ENCODE data around the gene PRDM16. TPM values are rescaled to one million over a fixed set of nuclear protein-coding genes. Genes with fewer than 3 reads are reported as not detected.

Gene PRDM16
- total RNA-seq, 1 experiment from 2014 or later, result 0.95 TPM

DNA sequence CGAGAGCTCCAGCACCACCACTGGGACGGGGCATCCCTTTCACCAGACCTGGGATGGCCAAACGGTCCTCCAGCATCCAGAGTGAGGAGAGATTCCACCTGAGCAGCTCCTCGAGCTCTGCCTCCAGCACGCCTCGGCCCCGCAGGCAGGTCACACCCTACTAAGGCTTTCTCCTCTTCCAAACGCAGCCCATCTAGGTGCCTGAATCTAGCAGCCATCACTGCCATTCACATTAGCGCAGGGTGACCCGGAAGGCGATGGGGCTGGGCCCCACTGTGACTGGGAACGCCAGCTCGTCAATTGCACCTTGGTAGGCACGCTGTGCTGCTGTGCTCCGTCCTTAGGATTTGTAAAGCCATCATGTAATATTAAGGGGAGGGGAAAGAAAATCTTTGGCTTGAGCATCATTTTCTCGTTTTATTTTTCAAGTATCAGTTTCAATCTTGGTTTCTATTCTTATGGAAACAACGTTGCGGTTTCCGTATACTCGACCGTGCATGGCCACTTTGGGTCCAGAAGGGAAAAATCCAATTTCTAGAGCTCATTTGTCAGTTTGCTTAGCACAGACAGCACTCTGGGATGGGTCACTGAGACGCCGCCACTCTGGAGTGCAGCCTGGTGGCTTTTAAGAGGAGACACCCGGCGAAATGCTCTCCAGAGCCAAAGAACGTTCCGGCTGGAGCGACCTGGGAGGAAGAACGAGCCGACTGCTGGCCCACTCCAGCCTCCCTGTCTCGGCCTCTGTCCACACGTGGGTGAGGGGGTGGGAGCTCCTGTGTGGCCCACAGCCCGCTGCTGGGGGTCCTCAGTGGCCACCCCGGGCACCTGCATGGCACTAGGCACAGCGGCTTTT, 173.6 kb downstream of the PRDM16 start:
- no peak for DNase-seq
- no peaks in the 10 kb centered on the region for H3K9me3 ChIP-seq
- no peaks in the 10 kb centered on the region for H3K36me3 ChIP-seq
- no peaks in the 10 kb centered on the region for H3K27me3 ChIP-seq
- no peak overlapping the region for H3K4me3 ChIP-seq

DNA sequence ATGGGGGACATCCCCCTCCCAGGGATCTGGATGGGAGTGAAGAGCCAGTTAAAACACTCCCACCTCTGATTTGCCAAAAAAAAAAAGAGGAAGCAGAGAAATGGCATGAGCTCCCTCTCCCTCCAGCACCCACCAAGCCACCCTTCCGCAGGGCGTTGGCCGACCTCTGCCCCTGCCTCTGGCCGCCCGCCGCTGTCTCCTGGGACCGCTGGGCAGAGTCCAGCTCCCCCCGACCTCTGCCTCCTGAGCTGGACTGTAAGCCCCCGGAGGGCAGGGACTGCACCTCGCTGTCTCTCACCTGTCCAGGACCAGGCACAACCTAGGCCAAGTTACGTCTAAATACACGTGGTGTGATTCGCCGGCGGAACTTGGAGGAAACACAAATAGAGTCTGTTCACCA, 174.3 kb downstream of the PRDM16 start:
- DNase-seq, result no peak
- no peak overlapping the region for H3K4me3 ChIP-seq
- no peaks in the 10 kb centered on the region for H3K36me3 ChIP-seq
- H3K27me3 ChIP-seq, result no peaks in the 10 kb centered on the region
- no peaks in the 10 kb centered on the region for H3K9me3 ChIP-seq

DNA sequence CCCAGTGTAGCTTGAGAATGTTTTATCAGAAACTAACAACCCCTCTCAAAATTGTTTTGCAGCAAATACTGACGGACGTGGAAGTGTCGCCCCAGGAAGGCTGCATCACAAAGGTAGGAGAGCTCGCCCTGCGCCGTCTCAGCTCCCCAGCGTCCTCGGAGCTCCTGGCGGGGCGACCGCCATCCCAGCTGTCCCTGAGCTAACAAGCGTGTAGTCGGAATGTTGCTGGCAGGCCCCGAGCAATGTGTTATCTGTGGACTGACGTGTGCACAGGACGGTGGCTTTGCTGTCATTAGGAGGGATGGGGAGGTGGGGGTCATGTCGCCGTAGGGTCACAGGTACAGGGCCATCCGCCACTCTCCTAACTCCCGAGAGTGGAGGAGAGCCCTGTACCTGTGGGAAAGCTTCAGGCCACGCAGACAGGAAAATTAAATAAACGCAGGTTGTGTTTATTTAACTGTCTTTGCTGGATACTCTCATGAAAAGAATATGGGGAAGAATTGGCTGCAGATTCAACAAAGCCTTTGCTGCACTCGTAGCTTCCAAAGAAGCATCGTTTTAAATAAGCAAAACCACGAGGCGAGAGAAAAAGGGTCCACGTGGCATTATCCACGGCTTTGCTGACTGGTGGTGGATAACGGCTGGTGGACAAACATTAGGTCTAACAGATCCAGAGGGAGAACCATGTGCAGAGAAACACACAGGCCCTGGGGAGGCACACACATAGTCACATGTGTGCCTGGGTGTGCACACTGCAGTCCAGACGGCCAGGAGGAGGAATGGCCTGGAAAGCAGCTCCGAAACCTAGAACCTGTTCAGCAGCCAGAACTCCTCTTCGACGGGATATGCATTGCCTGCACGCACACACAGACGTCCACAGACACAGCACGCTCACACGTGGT, 175.3 kb downstream of the PRDM16 start:
- no peaks in the 10 kb centered on the region for H3K9me3 ChIP-seq
- H3K36me3 ChIP-seq, result no peaks in the 10 kb centered on the region
- H3K4me3 ChIP-seq, result no peak overlapping the region
- DNase-seq, result no peak
- H3K27me3 ChIP-seq, result no peaks in the 10 kb centered on the region

DNA sequence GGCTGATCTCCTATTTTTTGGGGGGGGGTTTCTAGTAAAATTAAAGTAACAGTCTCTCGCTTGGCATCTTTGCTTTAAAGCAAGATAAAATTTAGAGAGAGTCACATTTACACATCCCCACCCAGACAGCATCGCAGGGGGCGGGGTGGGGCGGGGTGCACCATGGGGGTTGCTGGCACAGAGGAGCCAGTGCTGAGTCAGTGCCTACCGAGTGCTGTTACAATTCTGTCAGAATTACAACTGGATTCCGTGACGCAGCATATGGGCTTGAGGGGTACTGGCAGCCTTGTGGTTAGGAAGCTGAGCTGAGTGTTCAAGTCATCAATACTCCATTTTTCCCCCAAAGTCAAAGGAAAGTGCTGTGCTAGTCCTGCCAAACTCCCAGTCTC, 175.9 kb downstream of the PRDM16 start:
- Histone ChIP-seq H3K36me3 (no peaks in the 10 kb centered on the region), H3K9me3 (no peaks in the 10 kb centered on the region), H3K4me3 (no peak overlapping the region), H3K27me3 (no peaks in the 10 kb centered on the region)
- DNase-seq, result peak; percentile 62

DNA sequence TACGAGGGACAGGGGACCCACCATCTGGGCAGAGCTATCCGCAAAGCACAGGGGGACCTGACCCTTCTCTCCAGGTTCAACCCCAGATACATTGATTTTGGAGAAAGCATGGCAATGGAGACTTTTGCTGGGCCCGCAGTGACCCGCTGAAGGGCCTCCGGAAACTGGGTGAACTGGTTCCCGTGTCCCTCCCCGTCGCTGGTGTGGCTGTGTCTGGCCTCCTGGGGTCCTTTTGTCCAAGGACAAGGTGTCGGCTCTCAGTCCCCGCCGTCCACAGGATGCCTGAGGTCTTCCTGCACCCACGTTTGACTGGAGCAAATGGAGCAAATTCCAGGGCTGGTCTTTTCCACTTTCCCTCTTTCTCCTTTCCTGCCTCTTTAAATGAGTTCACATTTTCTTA, 176.3 kb downstream of the PRDM16 start:
- Histone ChIP-seq H3K9me3 (no peaks in the 10 kb centered on the region), H3K27me3 (no peaks in the 10 kb centered on the region), H3K36me3 (no peaks in the 10 kb centered on the region), H3K4me3 (no peak overlapping the region)
- DNase-seq, result no peak

DNA sequence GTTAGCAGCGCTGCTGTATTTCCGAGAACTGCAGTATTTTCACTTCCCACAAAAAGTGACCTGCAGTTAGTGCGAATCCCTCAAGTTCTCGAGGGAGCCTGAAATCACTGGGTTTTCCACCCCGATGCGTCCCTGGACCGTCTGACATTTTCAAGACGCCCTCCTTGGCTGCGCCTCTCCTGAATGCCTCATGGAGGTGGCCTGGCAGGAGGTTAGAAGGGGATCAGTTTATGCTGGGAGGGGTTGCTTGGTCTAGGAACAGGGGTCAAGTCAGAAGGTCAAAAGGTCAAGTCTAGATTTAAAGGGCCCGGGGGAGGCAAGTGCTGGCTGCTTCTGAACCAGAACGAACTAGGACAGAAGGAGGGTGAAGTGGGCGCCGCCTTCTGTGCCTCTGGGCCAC, 176.8 kb downstream of the PRDM16 start:
- Histone ChIP-seq H3K4me3 (no peak overlapping the region), H3K27me3 (no peaks in the 10 kb centered on the region), H3K9me3 (no peaks in the 10 kb centered on the region), H3K36me3 (no peaks in the 10 kb centered on the region)
- DNase-seq, result no peak

DNA sequence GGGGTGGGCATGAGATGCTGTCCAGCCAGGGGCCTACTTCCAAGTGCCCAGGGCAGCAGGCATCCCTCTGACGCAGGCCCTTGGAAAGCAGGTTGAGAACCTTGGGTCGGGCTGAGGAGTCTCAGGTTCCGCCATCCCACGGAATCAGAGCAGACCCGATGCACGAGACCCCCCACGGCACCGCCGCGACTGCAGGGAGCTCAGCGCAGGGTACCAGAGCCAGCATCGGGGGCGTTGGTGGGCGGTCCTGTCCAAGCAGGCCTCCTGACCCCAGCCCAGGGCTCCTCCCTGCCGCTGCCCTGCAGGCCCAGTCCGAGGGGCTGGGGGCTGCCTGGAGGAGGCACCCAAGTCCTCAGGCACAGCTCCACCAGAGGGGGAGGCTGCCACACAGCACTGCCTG, 177.2 kb downstream of the PRDM16 start:
- no peaks in the 10 kb centered on the region for H3K27me3 ChIP-seq

DNA sequence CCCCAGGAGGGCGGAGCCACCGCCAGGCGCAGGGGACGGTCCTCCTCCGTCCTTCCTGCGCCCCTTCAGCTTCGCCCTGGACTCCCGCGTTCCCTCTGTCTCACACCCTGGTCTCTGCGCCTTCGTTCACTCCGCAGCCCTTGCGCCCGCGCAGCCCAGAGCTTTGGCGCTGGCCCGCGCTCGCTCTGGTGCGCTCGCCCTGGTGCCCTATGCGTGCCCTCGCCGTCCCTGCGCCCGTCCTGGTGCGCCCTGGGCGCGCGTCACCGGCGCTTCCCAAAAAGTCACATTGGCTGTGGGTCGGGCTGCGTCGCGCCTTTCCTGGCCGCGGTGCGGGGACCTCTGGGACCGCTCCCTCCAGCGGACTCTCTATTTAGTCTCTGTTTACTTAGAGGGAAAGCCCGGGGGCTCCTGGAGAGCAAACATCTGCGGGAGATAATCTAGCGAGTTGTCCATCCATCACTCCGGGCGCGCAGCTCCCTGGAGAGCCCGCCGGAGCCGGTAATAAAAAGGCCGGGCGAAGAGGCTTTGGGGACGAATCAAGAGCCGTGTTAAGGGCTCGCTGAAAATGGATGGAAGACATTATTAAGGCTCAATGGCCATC, 178.6 kb downstream of the PRDM16 start:
- no peaks in the 10 kb centered on the region for H3K9me3 ChIP-seq
- H3K36me3 ChIP-seq, result no peaks in the 10 kb centered on the region
- H3K4me3 ChIP-seq, result no peak overlapping the region
- H3K27me3 ChIP-seq, result no peaks in the 10 kb centered on the region
- DNase-seq, result no peak

More for the DNA sequence above, 177.2 kb downstream of the PRDM16 start:
- no peaks in the 10 kb centered on the region for H3K9me3 ChIP-seq
- no peaks in the 10 kb centered on the region for H3K36me3 ChIP-seq
- no peak overlapping the region for H3K4me3 ChIP-seq
- no peak for DNase-seq

DNA sequence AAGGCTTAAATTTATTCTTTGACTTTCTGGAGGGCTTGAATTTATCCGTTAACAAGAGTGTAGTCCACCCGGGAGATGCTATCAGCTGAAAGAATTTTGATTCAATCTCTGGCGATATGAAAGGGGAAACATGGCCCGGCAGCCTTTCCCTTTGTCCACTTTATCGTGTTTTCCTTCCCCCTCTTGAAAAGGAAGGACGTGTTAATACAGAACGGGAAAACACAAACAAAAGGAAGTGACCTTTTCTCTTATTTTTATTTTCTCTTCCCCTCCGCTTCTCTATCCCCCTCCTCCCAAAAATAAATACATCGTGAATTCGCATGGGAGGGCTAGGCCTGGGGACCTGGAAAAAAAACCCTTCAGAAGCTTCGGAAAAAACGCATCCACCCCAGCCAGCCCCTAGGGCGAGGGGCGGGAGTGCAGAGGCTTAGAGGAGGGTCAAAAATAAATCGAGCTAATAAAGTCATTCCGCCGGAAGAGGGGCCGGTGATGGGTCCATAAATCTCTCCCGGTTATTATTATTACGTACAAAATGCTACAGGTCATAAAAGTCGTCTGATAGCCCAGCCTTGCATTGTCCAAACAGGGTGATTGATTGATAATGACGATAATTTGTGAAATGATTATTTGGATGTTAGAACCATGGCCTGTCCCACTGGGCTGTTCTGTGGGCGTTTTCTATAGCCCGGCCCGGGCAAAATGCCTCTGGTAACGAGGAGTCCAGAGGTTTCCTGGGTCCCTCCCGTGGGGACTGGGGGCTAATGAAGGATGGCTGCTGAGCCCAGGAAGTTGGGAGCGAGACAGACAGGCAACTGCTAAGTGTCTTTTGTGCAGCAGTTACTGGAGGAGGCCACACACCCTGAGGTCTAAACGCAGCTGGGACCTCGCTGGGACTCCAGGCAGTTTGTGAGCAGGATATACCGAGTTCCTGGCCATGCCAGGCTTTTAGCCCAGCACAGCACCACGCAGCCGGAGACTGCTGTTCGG, 179.4 kb downstream of the PRDM16 start:
- Histone ChIP-seq H3K4me3 (no peak overlapping the region), H3K36me3 (no peaks in the 10 kb centered on the region), H3K27me3 (no peaks in the 10 kb centered on the region), H3K9me3 (no peaks in the 10 kb centered on the region)
- no peak for DNase-seq

DNA sequence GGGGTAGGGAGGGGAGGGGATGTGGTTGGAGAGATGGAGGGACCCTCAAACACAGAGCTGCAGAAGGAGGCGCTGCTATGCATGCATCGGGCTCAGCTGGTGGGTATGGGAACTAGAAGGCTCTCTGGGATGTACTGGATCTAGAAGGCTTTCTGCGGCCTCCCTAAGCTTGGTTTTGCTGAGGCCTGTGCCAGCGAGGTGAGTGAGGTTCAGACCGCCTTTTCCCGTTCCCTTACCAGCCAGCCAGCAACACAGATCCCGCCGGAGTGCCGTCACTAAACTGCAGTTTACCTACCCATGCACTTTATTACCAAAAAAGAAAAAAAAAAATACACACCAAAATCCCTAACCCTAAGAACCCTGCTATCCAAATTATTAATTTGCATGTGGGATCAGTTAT, 180.2 kb downstream of the PRDM16 start:
- H3K4me3 ChIP-seq, result no peak overlapping the region
- DNase-seq, result no peak
- no peaks in the 10 kb centered on the region for H3K27me3 ChIP-seq
- H3K9me3 ChIP-seq, result no peaks in the 10 kb centered on the region
- no peaks in the 10 kb centered on the region for H3K36me3 ChIP-seq

DNA sequence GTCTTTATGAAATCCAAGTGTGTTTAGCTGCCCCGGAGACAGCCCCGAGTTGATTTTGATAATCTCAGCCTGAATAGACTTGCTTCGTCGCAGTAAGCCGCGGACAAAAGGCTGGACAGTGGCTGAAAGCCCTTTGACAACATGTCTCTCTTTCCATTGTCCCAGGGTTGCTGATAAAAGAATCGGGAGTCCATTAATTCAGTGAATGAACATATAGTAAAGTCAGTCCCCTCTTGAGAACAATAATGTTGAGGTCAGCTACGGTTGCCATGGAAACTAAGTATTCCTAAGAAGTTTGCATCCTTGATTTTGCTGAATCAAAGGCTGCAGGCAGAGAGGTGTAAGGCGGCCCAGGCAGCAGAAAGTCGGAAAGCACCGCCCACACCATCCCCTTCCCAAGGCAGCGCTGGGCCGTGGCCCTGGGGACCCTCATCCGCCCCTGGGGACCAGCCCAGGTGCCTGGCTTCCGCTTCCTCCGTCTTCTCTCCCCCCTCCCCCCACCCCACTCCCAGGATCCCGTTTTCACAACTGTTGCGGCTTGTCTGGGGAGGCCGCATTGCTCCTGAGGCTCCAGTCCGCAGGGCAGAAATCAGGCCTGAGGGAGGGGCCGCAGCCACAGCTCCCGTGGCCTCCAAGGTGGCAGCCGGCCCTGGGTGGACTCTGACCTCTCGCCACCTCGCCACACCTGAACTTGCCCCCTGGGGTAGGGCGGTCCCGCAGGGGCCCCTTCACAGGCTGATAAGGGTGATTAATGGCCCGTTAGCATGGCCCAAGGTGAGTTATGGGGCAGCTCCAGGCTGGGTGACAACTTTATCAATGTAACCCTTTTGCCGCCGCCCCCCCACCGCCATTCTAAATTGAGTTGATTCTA, 180.9 kb downstream of the PRDM16 start:
- Histone ChIP-seq H3K4me3 (no peak overlapping the region), H3K9me3 (no peaks in the 10 kb centered on the region), H3K27me3 (no peaks in the 10 kb centered on the region), H3K36me3 (no peaks in the 10 kb centered on the region)
- DNase-seq, result no peak

DNA sequence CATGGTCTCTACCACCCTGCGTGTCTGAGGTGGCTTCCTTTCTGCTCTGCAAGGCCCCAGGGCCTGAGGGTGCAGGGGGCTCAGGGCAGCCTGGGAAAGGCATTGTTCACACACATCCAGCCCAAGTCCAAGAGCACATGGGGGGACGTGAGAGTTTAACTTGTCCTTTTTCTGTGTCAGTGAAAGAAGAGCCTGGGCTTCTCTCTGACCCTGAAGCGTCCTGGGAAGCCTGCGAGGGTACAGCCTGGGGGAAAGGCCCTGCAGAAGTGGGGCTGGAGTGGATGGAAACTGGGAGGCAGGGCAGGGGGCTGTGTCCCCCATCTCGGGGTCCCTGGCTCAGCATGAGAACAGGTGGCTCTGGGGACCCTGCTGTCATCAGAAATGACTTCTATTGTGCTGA, 181.6 kb downstream of the PRDM16 start:
- H3K27me3 ChIP-seq, result no peaks in the 10 kb centered on the region
- DNase-seq, result no peak
- no peaks in the 10 kb centered on the region for H3K9me3 ChIP-seq
- no peak overlapping the region for H3K4me3 ChIP-seq
- no peaks in the 10 kb centered on the region for H3K36me3 ChIP-seq

DNA sequence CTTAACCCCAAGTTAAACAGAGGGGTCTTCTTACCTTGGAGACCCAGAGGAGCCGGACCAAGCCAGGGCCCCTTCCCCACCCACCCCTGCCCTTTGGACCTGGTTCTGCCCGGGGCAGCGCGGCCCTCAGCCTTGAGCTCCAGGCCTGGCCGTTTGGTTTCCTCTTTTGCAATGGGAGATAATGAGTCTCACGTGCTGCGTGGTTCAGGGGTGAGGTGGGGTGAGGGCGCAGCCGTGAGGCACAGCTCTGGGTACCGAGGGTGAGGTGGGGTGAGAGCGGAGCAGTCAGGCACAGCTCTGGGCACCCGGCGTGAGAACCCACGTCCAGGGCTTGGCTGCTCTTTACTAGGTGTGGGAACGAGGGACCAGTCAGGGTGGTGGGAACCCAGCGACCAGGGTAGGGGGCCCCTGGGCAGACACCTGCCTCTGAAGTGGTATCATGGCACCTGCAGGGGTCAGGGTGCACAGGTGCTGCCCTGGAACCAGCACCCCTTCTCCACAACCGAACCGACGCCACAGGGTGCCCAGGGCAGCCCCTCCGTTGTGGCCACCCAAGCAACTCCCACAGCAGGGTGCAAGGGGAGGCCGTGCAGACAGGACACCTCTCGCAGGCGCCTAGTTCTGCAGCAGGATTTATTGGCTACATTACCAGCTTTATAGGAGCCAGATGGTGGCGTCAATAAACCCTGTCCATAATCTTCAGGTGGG, 182.2 kb downstream of the PRDM16 start:
- Histone ChIP-seq H3K27me3 (no peaks in the 10 kb centered on the region), H3K9me3 (no peaks in the 10 kb centered on the region), H3K36me3 (no peaks in the 10 kb centered on the region), H3K4me3 (no peak overlapping the region)
- no peak for DNase-seq

DNA sequence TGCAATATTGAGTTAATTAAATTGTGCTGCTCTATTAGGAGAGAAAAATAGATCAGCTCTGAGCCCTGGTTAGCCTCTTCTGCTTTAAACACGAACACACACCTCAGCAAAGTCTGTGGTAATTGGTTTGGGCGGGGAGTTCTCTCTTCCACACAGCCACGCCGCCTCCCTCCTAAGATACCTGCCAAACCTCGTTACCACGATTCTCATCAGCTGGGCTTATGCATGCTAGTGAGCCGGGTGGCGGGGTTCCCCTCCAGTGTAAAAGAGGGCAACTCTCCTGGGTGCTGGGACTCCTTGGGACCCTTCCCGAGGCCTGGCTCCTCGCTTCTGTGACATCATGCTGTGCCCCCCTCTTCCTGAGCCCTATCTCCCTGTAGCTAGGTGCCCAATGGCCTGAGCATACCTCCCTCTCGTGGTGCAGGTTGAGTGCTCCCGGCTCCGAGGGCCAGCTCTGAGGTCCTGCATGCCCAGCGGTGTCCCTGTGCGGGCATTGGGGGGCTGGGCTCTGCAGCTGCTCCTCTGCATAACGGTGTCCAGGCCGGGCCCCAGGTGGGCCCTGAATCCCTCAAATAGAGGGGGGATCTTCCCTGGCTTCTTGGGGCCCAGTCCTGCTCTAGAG, 182.9 kb downstream of the PRDM16 start:
- Histone ChIP-seq H3K36me3 (no peaks in the 10 kb centered on the region), H3K4me3 (no peak overlapping the region)

More for the DNA sequence above, 182.9 kb downstream of the PRDM16 start:
- H3K9me3 ChIP-seq, result no peaks in the 10 kb centered on the region
- no peak for DNase-seq
- H3K27me3 ChIP-seq, result no peaks in the 10 kb centered on the region

Measured in MG63 (cell line).